CD14-positive monocyte (primary cell): Measurements from ENCODE around the gene NUMB. TPM values are rescaled to one million over a fixed set of nuclear protein-coding genes. Genes with fewer than 3 reads are reported as not detected.

Experiments
- DNase-seq, 3 donors: peaks; one replicate each; pipeline ENCODE4 v3.0.0-alpha.2; 2011 to 2022
- H2AFZ ChIP-seq: 2 replicates; pipeline ENCODE4 v1.6.0; 2012; ENCODE audit warnings: mild to moderate bottlenecking, low read depth, low read length, inconsistent platforms; ENCODE audit not compliant: insufficient read depth, poor library complexity, severe bottlenecking
- H3K27ac ChIP-seq, 2 donors: 1 replicate in 1 of 2; 2 replicates in 1 of 2; pipeline ENCODE4 v1.5.1; 2012 to 2013; ENCODE audit warnings: low read length in 2 of 2, control low read depth in 1 of 2, inconsistent platforms in 1 of 2, low read depth in 1 of 2, mild to moderate bottlenecking in 1 of 2
- H3K27me3 ChIP-seq, 2 donors: one replicate each; pipeline versions ENCODE4 v1.6.0 to v1.6.1; 2011 to 2013; ENCODE audit warnings: low read length in 2 of 2; ENCODE audit not compliant: control insufficient read depth in 2 of 2, insufficient read depth in 2 of 2
- H3K36me3 ChIP-seq, 2 donors: replicated peaks in 1 of 2; 1 replicate in 1 of 2; 2 replicates in 1 of 2; pipeline versions ENCODE4 v1.5.1 to v1.6.1; 2012 to 2013; ENCODE audit warnings: low read length in 2 of 2, control low read depth in 1 of 2, inconsistent platforms in 1 of 2, mild to moderate bottlenecking in 1 of 2; ENCODE audit not compliant: insufficient read depth in 2 of 2, control insufficient read depth in 1 of 2
- H3K4me1 ChIP-seq, 2 donors: 1 replicate in 1 of 2; 2 replicates in 1 of 2; pipeline versions ENCODE4 v1.5.1 to v1.6.1; 2012 to 2013; ENCODE audit warnings: low read length in 2 of 2, control low read depth in 1 of 2, inconsistent platforms in 1 of 2, mild to moderate bottlenecking in 1 of 2, moderate library complexity in 1 of 2; ENCODE audit not compliant: insufficient read depth in 2 of 2, control insufficient read depth in 1 of 2
- H3K4me2 ChIP-seq: replicated peaks from 2 replicates; pipeline ENCODE3; 2012; ENCODE audit warnings: low read length, moderate library complexity, mild to moderate bottlenecking; ENCODE audit not compliant: poor library complexity, severe bottlenecking; ENCODE audit errors: extremely low read depth
- H3K4me3 ChIP-seq, 3 experiments: fragments of 200-600 bp in 1 of 3; sonication (generic) in 1 of 3; replicated peaks in 1 of 3; 1 replicate in 2 of 3; 2 replicates in 1 of 3; pipeline ENCODE4 v1.5.1; 2011 to 2013; ENCODE audit warnings: low read length in 3 of 3, mild to moderate bottlenecking in 3 of 3, control low read depth in 2 of 3, low read depth in 2 of 3, inconsistent platforms in 1 of 3, moderate library complexity in 1 of 3
- H3K79me2 ChIP-seq: 2 replicates; pipeline ENCODE4 v1.6.0; 2012; ENCODE audit warnings: mild to moderate bottlenecking, control low read depth, inconsistent platforms, low read length, moderate library complexity; ENCODE audit not compliant: insufficient read depth
- H3K9ac ChIP-seq: 2 replicates; pipeline ENCODE4 v1.6.0; 2017; ENCODE audit warnings: low read length, mild to moderate bottlenecking; ENCODE audit not compliant: insufficient read depth, poor library complexity, severe bottlenecking
- H3K9me3 ChIP-seq, 2 donors: replicated peaks in 1 of 2; 1 replicate in 1 of 2; 2 replicates in 1 of 2; pipeline versions ENCODE4 v1.5.1 to v1.6.1; 2012 to 2013; ENCODE audit warnings: low read length in 2 of 2, control low read depth in 1 of 2; ENCODE audit not compliant: control insufficient read depth in 1 of 2, insufficient read depth in 1 of 2
- H4K20me1 ChIP-seq: 2 replicates; pipeline ENCODE4 v1.6.0; 2012; ENCODE audit warnings: mild to moderate bottlenecking, low read length, control low read depth, moderate library complexity; ENCODE audit not compliant: insufficient read depth
- H3K27ac Mint-ChIP-seq, 7 donors: one replicate each; pipeline ENCODE4 v1.8.0; 2020; ENCODE audit warnings: mild to moderate bottlenecking in 7 of 7, mixed read lengths in 7 of 7, moderate library complexity in 6 of 7, inconsistent platforms in 2 of 7
- H3K27me3 Mint-ChIP-seq, 3 donors: one replicate each; pipeline ENCODE4 v1.8.0; 2021 to 2022; ENCODE audit warnings: low read depth in 3 of 3, mild to moderate bottlenecking in 3 of 3, mixed read lengths in 3 of 3, moderate library complexity in 3 of 3, inconsistent platforms in 1 of 3
- H3K36me3 Mint-ChIP-seq, 2 donors: one replicate each; pipeline ENCODE4 v1.8.0; 2020; ENCODE audit warnings: mixed read lengths in 2 of 2, inconsistent platforms in 1 of 2, mild to moderate bottlenecking in 1 of 2
- H3K4me1 Mint-ChIP-seq: one replicate; pipeline ENCODE4 v1.8.0; 2020; ENCODE audit warnings: mild to moderate bottlenecking, mixed read lengths
- H3K4me3 Mint-ChIP-seq, 2 donors: one replicate each; pipeline ENCODE4 v1.8.0; 2020; ENCODE audit warnings: mild to moderate bottlenecking in 2 of 2, mixed read lengths in 2 of 2, moderate library complexity in 1 of 2
- H3K9me3 Mint-ChIP-seq, 7 donors: one replicate each; pipeline ENCODE4 v1.8.0; 2020 to 2022; ENCODE audit warnings: mixed read lengths in 7 of 7, mild to moderate bottlenecking in 6 of 7, moderate library complexity in 6 of 7, inconsistent platforms in 2 of 7
- CTCF ChIP-seq: fragments of 200-600 bp; IDR thresholded peaks from one replicate; pipeline ENCODE4 v1.8.0; 2022; ENCODE audit warnings: antibody characterized with exemption, mild to moderate bottlenecking
- WGBS: methylation state at CpG from one replicate; pipeline ENCODE4 v1.1.5; 2013; ENCODE audit warnings: missing lambda C conversion rate; ENCODE audit not compliant: insufficient coverage; 5-methylcytosine and 5-hydroxymethylcytosine counted together
- intact Hi-C, 2 donors: fragments of 100-400 bp; cut with micrococcal nuclease; formaldehyde crosslinking; loops; one replicate each; pipeline versions ENCODE4 v1.15.0 to v1.15.1; 2023
- polyA plus RNA-seq, 3 donors: library from polyadenylated mRNA; depleted of rRNA in 1 of 3; unstranded in 2 of 3; stranded (reverse) in 1 of 3; fragments of 300-500 nt in 2 of 3; fragments of >200 nt in 1 of 3; fragmentation: Illumina TruSeq in 2 of 3; gene quantifications; 1 replicate in 2 of 3; 2 replicates in 1 of 3; pipeline ENCODE4 v1.2.3, GENCODE V29; 2012 to 2021

Gene NUMB
- polyA plus RNA-seq, 3 donors: 83.4 to 223 (median 126) TPM

DNA sequence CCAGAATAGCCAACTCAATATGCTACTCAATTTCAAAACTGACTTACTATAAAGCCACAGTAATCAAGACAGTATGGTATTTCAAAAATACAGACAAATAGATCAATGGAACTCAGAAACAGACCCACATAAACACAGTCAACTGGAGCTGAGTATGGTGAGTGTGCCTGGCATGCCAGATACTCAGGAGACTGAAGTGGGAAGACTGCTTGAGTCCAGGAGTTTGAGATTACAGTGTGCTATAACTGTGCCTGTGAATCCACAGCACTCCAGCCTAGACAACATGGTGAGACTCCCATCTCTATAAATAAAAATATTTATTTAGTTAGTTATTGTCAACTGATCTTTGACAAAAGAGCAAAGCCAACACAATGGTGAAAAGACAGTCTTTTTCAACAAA is 81.8 kb downstream of the NUMB start:
- no peak overlapping the region for H3K4me2 ChIP-seq
- H3K4me1 Mint-ChIP-seq: peaks cover 17% of the 10 kb centered on the region
- H3K79me2 ChIP-seq: peaks cover 90% of the 10 kb centered on the region
- no peak overlapping the region for H3K4me3 Mint-ChIP-seq
- H3K4me1 ChIP-seq: peaks cover 5 to 10% of the 10 kb centered on the region in 2 donors
- H3K9me3 Mint-ChIP-seq: no peaks in the 10 kb centered on the region
- intact Hi-C loops: no loop called here
- no peak for TF ChIP-seq CTCF
- no peaks in the 10 kb centered on the region for H3K27me3 ChIP-seq
- H3K36me3 Mint-ChIP-seq: peaks cover 15 to 27% of the 10 kb centered on the region in 2 donors
- H3K27ac ChIP-seq: no peak overlapping the region
- H3K27ac Mint-ChIP-seq: peak overlapping the region in 2 of 7 donors; percentile 51 to 66
- DNase-seq: no peak
- no peaks in the 10 kb centered on the region for H3K27me3 Mint-ChIP-seq
- no peaks in the 10 kb centered on the region for H3K9me3 ChIP-seq
- H4K20me1 ChIP-seq: peaks cover 98% of the 10 kb centered on the region
- no peak overlapping the region for H2AFZ ChIP-seq
- H3K4me3 ChIP-seq: no peak overlapping the region
- no peak overlapping the region for H3K9ac ChIP-seq
- H3K36me3 ChIP-seq: peaks cover under 1 to 38% of the 10 kb centered on the region in 2 donors

DNA sequence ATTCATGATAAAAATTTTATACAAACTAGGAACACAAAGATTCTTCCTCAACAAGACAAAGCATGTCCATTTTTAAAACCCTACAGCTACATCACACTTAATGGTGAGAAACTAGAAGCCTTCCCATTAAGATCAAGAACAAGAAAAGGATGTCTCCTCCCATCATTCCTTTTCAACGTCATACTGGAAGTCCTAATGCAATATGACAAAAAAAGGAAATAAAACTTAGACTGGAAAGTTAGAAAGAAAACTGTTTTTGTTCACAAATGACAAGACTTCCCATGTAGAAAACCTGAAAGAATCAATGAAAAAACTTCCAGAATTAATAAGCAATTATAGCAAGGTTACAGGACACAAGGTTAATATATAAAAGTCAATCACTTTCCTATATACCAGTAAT is 82.5 kb downstream of the NUMB start:
- peaks cover 89% of the 10 kb centered on the region for H3K79me2 ChIP-seq
- WGBS: no CpG with 5 or more reads among the region's 1 CpG

More for the DNA sequence above, 82.5 kb downstream of the NUMB start:
- H3K4me1 Mint-ChIP-seq: peaks cover 14% of the 10 kb centered on the region
- Histone ChIP-seq H3K4me1 (peaks cover 0 to 10% of the 10 kb centered on the region in 2 donors), H3K9me3 (no peaks in the 10 kb centered on the region), H3K4me3 (no peak overlapping the region), H4K20me1 (peaks cover 98% of the 10 kb centered on the region), H3K27ac (no peak overlapping the region), H3K36me3 (peaks cover 3 to 45% of the 10 kb centered on the region in 2 donors), H2AFZ (no peak overlapping the region), H3K27me3 (no peaks in the 10 kb centered on the region), H3K9ac (no peak overlapping the region), H3K4me2 (no peak overlapping the region)
- peaks cover 17 to 33% of the 10 kb centered on the region in 2 donors for H3K36me3 Mint-ChIP-seq
- no peak overlapping the region for H3K4me3 Mint-ChIP-seq
- peak overlapping the region in 2 of 7 donors; percentile 54 for H3K27ac Mint-ChIP-seq
- TF ChIP-seq CTCF: no peak
- intact Hi-C loops: no loop called here
- DNase-seq: peak in 1 of 3 donors; percentile 3
- H3K27me3 Mint-ChIP-seq: no peaks in the 10 kb centered on the region
- no peaks in the 10 kb centered on the region for H3K9me3 Mint-ChIP-seq
